Fibroblast of pulmonary artery (primary cell): Measurements from ENCODE around the gene PHACTR3.

Experiments used
- DNase-seq: peaks from one replicate; pipeline ENCODE4 v3.0.0-alpha.2; 2010; ENCODE audit warnings: low read depth
- H3K4me3 ChIP-seq: replicated peaks from 2 replicates; pipeline ENCODE4 v1.5.1; 2011; ENCODE audit warnings: low read depth, mild to moderate bottlenecking, control low read depth, low read length, moderate library complexity
- CTCF ChIP-seq: IDR thresholded peaks from 2 replicates; pipeline ENCODE4 v1.5.1; 2011; ENCODE audit warnings: mild to moderate bottlenecking, control low read depth, low read length, inconsistent platforms; ENCODE audit errors: missing control alignments

The PHACTR3 gene

GRCh38 chr20:59818911-59819310, 214.6 kb downstream of the PHACTR3 start:
- DNase-seq = no peak
- no peak for TF ChIP-seq CTCF
- no peak overlapping the region for H3K4me3 ChIP-seq

GRCh38 chr20:59819496-59820203, 215.3 kb downstream of the PHACTR3 start:
- no peak for TF ChIP-seq CTCF
- no peak overlapping the region for H3K4me3 ChIP-seq
- DNase-seq = no peak

GRCh38 chr20:59820204-59821041, 216.1 kb downstream of the PHACTR3 start:
- DNase-seq = no peak
- TF ChIP-seq CTCF = no peak
- no peak overlapping the region for H3K4me3 ChIP-seq

- no peak for DNase-seq
- TF ChIP-seq CTCF = no peak
- no peak overlapping the region for H3K4me3 ChIP-seq
Observed at GRCh38 chr20:59821201-59821600, 216.9 kb downstream of the PHACTR3 start.

- no peak overlapping the region for H3K4me3 ChIP-seq
- no peak for TF ChIP-seq CTCF
- DNase-seq = no peak
Observed at GRCh38 chr20:59821788-59822187, 217.4 kb downstream of the PHACTR3 start.

GRCh38 chr20:59822291-59823029, 218.1 kb downstream of the PHACTR3 start:
- TF ChIP-seq CTCF = no peak
- DNase-seq = no peak
- no peak overlapping the region for H3K4me3 ChIP-seq
